ENCODE measurements around the gene JPT2.
"Not testable (repeated sequence)": the region's sequence is repeated elsewhere in the genome, so short reads cannot be mapped to it uniquely, and the experiment has no call there.

JPT2 gene

DNA sequence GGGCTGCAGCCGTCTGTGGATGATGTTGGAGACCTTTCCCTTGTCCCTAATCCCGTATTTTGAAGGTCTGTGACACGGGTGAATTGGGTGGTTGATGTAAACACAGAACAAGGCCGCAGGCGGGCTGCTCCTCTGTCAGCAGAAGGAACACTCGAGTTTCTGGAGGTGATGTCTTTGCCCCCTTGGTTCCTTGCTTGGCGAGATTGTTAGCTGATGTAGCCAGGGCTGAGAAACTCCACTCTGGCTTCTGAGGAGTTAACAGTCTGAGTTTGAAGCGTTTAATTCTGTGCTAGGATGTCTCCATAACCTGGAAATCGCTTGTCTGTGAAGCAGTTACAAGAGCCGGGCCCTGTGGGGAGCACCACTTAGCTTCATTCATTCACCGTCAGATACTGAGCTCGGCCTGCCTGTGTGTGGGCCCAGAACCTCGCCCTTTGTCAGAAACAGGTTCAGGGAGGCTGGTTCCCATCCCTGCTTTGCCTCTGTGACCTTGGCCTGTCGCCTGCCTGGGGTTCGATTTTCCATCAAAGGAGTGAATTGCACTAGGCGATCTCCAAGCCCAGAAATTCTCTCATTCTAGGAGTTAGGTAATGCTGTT lies 29.2 kb downstream of the JPT2 start:
- no peak for DNase-seq (ENCODE audit: low read depth)

DNA sequence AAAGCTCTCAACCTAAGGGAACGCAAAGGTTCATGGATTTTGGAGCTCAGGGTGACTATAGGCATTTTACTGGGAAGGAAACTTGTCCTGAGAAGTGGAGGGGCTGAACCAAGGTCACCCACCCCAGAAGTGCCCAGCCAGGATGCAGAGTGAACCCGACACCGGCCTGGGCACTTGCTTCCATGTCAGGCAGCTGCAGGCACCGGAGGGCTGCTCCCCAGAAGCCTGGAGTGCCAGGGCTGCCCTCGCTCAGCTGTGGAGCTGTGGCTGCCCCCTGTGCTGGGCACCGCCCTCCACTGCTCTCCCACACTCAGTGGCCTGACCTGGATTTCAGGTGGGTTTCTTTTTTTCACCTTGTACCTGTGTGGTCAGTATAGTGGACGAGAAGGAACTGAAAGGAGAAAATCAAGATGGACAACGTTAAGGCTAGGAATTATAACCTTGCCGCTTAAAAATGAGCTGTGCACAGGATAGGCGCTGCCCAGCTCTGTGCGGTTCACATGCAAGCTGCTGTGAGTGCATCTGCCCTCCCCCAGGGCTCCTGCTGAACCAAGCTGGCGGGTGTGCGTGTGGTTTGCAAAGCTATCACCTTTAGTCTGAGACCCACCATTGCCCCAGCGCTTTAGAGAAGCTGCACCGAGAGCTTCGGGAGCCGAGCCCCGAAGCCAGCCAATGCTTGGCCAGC lies 30.1 kb downstream of the JPT2 start:
- DNase-seq (ENCODE audit: low read depth) = no peak

DNA sequence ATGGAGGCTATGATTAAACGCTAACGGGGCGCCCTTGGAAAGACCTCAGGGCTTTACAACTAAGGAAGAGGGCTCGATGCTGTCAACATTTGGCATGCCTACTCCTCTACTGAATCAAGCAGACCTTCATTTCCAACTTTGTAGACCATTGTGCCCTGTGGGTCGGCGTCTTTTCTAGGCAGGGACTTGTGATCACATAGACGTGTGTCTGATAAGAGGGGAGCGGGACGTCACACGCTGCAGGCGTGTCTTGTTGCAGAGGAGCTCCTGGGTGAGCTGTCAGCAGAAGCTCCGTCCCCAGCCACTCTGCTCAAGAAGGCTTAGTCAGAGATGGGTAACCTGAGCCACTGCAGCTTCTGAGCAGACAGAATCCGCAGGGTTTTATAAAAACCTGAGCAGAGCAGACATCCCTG lies 30.7 kb downstream of the JPT2 start:
- DNase-seq (ENCODE audit: low read depth) = no peak

DNA sequence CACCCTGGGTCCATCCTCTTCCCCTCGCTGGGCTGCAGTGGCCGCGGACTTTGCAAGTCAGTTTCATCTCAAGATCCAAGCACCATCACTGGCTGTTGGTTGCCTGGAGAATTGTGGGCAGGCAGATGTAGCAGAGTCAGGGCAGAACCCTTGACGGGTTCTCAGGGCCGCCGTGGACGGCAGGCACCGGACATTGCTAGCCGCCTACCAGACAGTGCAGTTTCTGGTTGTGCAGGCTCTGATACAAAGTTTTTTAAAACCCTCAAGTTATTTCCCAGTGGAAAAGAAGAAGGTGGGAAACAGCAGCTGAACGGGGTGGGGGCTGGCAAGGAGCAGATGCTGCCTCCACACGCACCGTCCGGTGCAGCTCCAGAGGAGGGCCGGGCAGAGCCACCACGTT lies 31.3 kb downstream of the JPT2 start:
- DNase-seq (ENCODE audit: low read depth) = no peak

DNA sequence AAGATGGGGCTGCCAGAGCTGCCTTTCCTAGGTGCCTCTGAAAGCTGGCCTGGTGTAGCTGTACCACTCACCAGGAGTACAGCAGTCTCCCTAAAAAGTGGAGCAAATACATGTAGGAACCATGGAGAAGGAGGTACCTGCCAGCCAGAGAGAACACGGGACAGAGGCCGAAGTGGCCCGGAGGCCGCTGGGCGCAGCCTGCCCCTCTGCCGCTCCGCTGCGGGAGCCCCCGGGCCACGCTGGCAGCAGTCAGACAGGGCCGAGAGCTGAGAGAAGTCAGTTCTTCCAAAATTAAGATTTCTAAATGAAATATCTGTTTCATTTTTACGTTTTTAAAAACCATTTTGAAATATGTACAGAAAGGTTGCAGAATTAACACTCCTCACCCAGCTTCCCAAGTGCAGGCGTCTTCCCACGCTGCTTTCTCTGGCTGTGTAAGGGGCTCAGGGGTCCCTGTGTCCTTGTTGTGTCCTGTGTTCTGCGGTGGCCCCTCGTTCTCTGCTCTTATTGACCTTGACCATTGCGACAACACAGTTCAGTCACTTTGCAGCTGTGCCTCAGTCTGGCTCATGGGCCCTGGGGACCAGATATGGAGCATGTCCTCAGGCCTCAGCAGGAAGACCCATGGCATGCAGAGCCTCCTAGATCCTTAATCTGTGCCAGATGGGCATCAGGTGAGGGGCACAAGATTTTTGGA lies 32.9 kb downstream of the JPT2 start:
- DNase-seq (ENCODE audit: low read depth) = no peak

DNA sequence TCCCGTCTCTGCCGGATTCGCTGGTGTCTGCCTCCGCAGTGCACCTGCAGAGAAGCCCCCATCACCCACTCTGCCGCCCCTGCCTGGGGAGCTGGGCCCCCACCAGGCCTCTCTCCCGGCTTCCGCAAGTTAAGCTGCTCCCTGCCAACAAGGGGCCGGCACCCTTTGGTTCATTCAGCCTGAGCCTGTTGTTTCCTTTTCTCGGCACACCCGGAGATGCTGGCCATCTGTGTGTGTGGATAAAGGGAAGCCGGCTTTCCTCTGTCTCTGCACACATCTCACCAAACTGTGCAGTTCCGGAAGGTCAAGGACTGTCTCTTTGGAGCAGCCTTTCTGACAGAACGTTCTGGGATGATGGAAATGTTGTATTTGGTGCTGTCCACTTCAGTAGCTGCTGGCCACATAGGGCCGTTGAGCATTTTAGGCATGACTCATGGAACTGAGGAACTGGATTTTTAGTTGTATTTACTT lies 34.7 kb downstream of the JPT2 start:
- DNase-seq (ENCODE audit: low read depth) = no peak

DNA sequence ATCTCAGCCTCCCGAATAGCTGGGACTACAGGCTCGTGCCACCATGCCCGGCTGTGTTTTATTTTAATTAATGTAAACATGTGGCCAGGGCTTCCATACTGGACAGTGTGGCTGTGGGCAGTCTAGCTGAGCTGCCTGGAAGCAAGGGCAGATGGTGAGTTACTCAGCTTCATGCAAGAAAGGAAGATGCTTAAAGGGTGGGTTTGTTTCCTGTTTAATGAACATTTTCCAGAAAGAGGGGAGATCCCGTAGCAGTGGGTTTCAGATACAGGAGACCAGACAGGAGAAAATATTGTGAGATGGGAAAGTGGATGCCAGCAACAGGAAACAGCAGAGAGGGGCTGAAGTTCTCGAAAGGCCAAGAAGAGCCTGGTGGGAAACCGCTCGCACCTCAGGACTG lies 35.3 kb downstream of the JPT2 start:
- no peak for DNase-seq (ENCODE audit: low read depth)

DNA sequence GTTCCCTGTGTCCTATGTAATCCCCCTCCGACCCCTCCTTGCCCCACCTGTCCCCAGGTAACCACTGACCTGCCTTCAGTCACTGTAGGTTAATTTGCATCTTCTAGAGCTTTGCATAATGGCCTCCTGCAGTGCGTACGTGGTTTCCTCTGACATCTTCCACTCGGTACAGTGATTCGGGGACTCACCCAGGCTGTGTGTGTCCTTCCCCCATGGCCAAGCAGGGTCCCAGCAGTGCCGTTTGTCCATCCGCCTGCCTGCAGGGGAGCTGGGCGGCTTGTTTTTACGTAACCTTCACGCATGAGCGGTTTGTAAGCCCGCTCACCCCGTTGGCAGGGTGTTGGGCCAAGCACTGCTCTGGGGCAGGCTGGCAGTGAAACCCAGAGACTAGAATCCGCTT lies 35.9 kb downstream of the JPT2 start:
- DNase-seq (ENCODE audit: low read depth) = no peak

DNA sequence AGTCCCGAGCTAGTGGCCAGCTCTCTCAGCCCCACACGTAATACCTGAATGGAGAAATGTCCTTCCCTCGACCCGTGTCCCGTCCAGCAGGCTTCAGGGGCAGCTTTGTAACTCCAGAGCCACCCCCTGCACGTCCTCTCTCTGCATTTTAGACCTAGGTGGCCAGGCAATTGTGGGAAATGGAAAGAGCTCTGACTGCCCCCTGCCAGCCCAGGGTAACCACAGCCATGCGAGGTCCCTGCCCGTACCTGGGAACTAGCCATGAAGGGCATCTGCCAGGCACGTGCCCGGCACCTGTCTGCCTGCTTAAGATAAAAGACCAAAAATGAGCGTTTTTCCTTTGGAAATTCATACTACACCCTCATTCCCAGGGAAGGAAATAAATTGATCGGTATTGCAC lies 37.1 kb downstream of the JPT2 start:
- no peak for DNase-seq (ENCODE audit: low read depth)

DNA sequence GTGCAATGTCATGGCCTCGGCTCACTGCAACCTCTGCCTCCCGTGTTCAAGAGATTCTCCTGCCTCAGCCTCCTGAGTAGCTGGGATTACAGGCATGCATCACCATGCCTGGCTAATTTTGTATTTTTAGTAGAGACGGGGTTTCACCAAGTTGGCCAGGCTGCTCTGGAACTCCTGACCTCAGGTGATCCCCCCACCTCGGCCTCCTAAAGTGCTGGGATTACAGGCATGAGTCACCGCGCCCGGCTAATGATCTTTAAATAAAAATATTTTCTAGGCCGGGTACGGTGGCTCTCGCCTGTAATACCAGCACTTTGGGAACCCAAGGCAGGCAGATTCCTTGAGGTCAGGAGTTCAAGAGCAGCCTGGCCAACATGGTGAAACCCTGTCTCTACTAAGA lies 40.2 kb downstream of the JPT2 start:
- not testable (repeated sequence) for DNase-seq (ENCODE audit: low read depth)

DNA sequence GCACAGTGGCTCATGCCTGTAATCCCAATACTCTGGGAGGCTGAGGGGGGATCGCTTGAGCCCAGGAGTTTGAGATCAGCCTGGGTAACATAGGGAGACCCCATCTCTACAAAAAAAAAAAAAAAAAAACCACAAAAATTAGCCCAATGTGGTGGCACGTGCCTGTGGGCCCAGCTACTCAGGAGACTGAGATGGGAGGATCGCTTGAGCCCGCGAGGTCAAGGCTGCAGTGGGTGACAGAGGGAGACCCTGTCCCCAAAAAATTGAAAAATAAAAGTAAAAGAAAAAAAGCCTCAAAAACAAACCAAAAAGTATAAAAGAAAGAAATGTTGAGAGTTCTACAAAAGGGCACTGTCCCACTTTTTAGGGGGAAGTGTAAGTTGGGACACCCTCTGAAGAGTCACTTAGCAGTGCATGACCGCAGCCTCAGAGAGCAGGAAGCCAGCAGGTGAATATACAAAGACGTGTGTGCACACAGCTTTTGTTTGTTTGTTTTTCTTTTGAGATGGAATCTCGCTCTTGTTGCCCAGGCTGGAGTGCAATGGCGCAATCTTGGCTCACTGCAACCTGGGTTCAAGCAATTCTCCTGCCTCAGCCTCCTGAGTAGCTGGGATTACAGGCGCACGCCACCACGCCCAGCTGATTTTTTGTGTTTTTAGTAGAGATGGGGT lies 41.6 kb downstream of the JPT2 start:
- DNase-seq (ENCODE audit: low read depth) = not testable (repeated sequence)

DNA sequence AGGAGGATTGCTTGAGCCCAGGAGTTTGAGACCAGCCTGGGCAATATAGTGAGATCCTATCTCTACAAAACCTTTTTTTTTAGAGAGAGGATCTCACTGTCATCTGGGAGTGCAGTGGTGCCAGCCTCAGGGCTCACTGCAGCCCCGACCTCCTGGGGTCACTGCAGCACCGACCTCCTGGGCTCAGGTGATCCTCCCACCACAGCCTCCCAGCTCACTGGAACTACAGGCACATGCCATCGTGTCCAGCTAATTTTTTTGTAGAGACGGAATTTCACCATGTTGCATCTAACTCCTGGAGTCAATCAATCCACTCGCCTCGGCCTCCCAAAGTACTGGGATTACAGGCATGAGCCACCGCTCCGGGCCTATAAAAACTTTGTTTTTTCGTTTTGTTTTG lies 43.3 kb downstream of the JPT2 start:
- DNase-seq (ENCODE audit: low read depth) = no peak

DNA sequence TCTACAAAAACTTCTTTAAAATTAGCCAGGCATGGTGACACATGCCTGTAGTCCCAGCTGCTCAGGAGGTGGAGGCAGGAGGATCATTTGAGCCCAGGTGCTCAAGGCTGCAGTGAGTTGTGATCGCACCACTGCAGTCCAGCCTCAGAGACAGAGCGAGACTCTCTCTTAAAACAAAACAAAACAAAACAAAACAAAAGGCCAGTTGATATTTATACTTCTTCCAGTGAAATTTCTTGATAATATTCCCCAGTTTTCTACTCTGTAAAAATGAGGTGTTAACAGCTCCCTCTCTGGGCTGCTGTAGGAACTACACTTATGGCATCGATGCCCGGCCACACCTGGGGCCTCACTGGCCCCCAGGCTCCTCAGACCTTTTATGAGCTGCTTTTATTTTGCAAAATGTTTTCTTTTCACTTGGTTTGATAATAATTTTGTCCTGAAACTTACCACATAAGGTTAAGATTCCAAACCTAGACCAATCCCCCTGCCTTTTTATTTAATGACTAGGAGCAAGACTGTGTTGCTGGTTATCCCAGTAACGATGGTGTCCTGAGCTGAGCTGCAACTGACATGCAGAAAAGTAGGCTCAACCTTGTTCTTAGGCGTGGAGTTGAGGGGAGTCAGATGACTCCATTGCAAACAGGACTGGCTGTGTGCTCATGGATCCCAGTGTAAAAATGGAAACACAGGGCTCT lies 45.5 kb downstream of the JPT2 start:
- peak; percentile 26 for DNase-seq (ENCODE audit: low read depth)

DNA sequence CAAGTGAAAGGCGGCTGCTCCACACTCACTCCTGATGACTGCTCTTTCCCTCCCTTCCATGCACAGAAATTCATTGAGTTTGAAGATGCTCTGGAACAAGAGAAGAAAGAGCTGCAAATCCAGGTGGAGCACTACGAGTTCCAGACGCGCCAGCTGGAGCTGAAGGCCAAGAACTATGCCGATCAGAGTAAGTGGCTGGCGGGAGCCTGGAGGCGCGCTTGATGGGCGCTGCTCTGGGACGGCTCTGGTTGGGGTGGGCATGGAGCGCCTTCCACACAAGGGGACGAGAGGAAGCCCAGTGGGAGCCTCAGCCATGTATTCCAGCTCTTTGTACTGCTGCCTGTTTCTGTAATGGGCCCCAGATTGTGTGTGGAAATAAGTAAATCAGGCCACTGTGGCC lies 46.4 kb downstream of the JPT2 start:
- DNase-seq (ENCODE audit: low read depth) = no peak

DNA sequence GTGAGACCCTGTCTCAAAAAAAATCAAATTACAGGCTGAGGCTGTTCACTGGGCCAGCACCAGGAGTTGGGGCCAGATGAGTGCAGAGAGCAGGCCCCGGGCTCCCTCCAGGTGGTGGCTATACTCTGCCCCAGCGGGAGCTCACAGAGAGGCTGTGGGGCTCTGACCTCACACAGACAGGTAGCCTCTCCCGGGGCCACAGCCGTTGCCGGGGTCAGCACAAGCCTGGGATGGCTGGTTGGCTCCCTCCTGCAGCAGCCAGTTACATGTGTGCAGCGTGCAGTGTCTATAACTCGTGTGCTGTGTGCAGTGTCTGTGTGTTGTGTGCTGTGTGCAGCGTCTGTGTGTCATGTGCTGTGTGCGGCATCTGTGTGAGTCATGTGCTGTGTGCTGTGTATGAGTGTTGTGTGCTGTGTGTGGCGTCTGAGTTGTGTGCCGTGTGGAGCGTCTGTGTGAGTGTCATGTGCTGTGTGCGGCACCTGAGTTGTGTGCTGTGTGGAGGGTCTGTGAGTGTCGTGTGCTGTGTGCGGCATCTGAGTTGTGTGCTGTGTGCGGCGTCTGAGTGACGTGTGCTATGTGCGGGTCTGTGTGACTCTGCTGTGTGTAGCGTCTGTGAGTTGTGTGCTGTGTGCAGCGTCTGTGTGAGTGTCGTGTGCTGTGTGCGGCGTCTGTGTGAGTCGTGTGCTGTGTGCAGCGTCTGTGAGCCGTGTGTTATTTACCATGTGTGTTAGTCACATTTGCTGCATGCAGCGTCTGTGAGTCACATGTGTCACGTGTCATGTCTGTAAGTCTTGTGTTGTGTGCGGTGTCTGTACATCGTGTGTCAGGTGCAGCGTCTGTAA lies 48.8 kb downstream of the JPT2 start:
- DNase-seq (ENCODE audit: low read depth) = no peak

DNA sequence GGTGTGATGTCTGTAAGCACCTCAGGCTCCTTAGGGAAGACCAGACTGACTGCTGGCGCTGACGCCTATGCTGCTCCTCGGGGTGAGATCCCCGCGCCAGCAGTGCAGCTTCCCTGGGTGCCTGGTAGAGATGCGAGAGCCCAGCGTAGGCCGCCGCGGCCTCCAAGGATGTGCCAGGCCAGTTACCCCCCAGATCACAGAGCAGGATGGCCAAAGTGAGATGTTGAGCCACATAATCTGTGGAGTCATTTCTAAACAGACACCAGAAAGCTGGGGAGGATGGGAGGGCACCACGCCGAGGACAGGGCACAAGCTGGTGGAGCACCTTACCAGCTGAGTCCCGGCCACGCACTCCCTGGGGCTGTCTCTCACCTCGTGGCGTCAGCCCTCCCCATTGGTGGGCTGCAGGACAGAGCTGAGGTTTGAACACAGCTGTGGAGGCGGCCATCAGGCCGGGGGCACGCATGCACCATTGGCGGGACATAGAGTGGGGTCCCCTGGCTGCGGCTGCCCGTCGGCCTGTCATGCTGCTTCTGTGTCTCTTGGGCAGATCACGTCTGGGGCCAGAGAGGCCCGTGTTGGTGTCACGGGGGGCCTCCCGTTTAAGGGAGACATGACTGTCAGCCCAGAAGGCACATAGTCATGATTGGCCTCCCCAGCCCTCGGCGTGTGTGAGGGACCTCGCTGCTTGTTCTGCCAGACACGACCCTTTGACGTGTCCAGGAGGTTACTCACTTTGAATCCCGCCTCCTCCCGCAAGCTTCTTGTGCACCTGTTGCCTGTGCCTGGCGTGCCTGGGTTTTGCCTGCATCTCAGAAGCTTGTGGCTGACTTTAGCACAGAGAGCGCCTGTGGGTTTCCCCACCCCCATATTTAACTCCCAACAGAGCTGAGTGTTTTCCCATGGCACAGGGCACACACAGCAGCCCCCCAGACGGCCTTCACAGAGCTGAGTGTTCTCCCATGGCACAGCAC lies 49.9 kb downstream of the JPT2 start:
- DNase-seq (ENCODE audit: low read depth) = no peak

DNA sequence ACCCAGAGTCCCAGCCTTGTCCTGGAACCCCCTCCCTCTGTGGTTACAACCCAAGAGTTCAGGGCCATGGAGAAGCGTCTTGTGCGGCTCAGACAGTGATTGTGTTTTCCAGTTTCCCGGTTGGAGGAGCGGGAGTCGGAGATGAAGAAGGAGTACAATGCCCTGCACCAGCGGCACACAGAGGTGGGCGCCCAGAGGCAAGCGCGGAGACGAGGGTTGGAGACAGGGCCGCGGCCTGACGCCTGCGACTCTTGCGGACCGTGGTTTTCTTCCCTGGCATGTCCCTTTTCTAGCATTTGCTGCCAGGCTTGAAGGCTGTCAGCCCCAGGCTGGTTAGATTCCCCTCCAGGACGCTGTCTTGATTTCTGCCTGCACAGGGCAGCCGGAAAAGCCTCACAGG lies 50.9 kb downstream of the JPT2 start:
- DNase-seq (ENCODE audit: low read depth) = no peak

DNA sequence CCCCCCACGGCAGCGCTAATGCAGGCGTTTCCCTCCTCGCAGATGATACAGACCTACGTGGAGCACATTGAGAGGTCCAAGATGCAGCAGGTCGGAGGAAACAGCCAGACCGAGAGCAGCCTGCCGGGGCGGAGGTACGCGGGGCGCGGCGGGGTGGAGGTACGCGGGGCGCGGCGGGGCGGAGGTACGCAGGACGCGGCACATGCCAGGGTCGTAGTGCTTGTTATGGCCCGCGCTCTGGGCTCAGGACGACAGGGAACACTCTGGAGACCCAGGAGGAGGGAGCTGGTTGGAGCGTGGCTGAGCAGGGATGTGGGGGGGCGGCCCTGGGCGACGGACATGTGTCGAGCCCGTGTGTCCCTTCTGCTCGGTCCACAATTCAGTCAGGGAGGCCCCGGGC lies 51.4 kb downstream of the JPT2 start:
- no peak for DNase-seq (ENCODE audit: low read depth)

DNA sequence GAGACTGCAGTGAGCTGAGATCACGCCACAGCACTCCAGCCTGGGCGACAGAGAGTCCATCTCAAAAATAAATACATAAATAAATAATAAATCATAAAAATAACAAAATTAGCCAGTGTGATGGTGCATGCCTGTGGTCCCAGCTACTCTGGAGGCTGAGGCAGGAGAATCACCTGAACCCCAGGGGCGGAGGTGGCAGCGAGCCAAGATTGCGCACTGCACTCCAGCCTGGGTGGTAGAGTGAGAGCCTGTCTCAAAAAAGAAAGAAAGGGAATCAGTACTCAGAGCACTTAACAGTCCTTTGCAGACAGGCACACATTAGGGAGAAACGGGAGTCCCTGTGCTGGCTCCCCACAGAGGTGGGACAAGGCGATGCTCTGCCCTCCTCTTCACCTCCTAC lies 53.0 kb downstream of the JPT2 start:
- DNase-seq (ENCODE audit: low read depth) = no peak

DNA sequence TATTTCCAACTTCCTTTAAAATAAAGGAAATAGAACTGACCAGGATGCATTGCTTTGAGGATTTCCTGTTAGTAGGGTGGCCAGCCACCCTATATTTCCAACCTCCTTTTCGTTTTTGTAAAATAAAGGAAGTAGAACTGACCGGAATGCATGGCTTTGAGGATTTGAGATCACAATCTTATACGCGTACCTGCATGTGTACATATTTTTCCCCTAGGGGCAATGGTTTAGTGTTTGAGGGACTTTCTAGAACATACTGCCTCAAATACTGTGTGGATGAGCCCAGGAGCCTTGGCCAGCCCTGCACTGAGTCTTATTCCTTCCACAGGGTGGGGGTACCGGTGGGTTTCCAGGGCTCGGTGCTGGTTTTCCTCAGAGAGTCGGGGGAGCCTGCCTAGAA lies 53.5 kb downstream of the JPT2 start:
- no peak for DNase-seq (ENCODE audit: low read depth)
